Transverse colon (tissue), 4 donors: ENCODE data around the gene CD33.

Experiments used
- CTCF ChIP-seq, 5 experiments: fragments of 200-600 bp in 3 of 5; fragments of 450-650 bp in 2 of 5; sonication (generic) in 3 of 5; IDR thresholded peaks; 1 replicate in 2 of 5; 2 replicates in 3 of 5; pipeline ENCODE4 v1.5.1; 2016 to 2017; ENCODE audit warnings: antibody characterized with exemption in 5 of 5, inconsistent platforms in 3 of 5, mild to moderate bottlenecking in 2 of 5, moderate library complexity in 1 of 5
- POLR2AphosphoS5 ChIP-seq, 3 donors: sonication (generic); formaldehyde crosslinking; IDR thresholded peaks; one replicate each; pipeline ENCODE4 v1.6.1; 2016; ENCODE audit warnings: antibody characterized with exemption in 3 of 3

- TF ChIP-seq CTCF (IDR thresholded peaks at IDR 0.05): no peak
- TF ChIP-seq POLR2AphosphoS5 (IDR thresholded peaks at IDR 0.05): no peak
Observed at GRCh38 chr19:51207747-51208146, 17.1 kb upstream of the CD33 start.
